HepG2 (cell line): ENCODE measurements around the gene HECTD1. TPM values are rescaled to one million over a fixed set of nuclear protein-coding genes. Genes with fewer than 3 reads are reported as not detected.

Experiments
- HNF4G ChIP-seq, 2 experiments: sonication (generic) in 1 of 2; formaldehyde crosslinking in 1 of 2; IDR thresholded peaks; 2 replicates each; pipeline versions ENCODE4 v1.4.0 to v1.6.1; 2011 to 2020; ENCODE audit warnings: borderline replicate concordance in 2 of 2, low read depth in 2 of 2, mild to moderate bottlenecking in 2 of 2, low read length in 1 of 2, missing genetic modification reagents in 1 of 2, moderate library complexity in 1 of 2
- HOXA5 ChIP-seq: sonication (generic); formaldehyde crosslinking; IDR thresholded peaks from 2 replicates; pipeline ENCODE4 v1.4.0; 2020; ENCODE audit warnings: missing genetic modification reagents
- KAT7 ChIP-seq: IDR thresholded peaks from 2 replicates; pipeline ENCODE4 v1.6.1; 2018; ENCODE audit warnings: borderline replicate concordance, missing compliant biosample characterization
- MIER3 ChIP-seq: IDR thresholded peaks from 2 replicates; pipeline ENCODE4 v1.6.1; 2016; ENCODE audit warnings: missing compliant biosample characterization, borderline replicate concordance
- NR2C2 ChIP-seq: sonication (generic); formaldehyde crosslinking; IDR thresholded peaks from 2 replicates; pipeline ENCODE4 v1.4.0; 2020; ENCODE audit warnings: missing genetic modification reagents, mild to moderate bottlenecking, moderate library complexity, borderline replicate concordance
- THAP11 ChIP-seq: IDR thresholded peaks from 2 replicates; pipeline ENCODE4 v1.6.1; 2016; ENCODE audit warnings: missing biosample characterization, missing genetic modification reagents
- WIZ ChIP-seq: sonication (generic); formaldehyde crosslinking; IDR thresholded peaks from 2 replicates; pipeline ENCODE4 v1.5.1; 2020; ENCODE audit warnings: mild to moderate bottlenecking, missing genetic modification reagents
- ZFP36L2 ChIP-seq: sonication (generic); formaldehyde crosslinking; IDR thresholded peaks from 2 replicates; pipeline ENCODE4 v1.4.0; 2020; ENCODE audit warnings: missing genetic modification reagents
- ZIK1 ChIP-seq: sonication (generic); formaldehyde crosslinking; IDR thresholded peaks from 2 replicates; pipeline ENCODE4 v1.5.0; 2020; ENCODE audit warnings: mild to moderate bottlenecking, low read depth, missing genetic modification reagents, borderline replicate concordance
- ZMYM4 ChIP-seq: sonication (generic); formaldehyde crosslinking; IDR thresholded peaks from 2 replicates; pipeline ENCODE4 v1.8.1; 2023; ENCODE audit warnings: mild to moderate bottlenecking, missing genetic modification reagents
- ZNF180 ChIP-seq: sonication (generic); formaldehyde crosslinking; IDR thresholded peaks from 2 replicates; pipeline ENCODE4 v1.4.0; 2020; ENCODE audit warnings: low read depth, missing genetic modification reagents, borderline replicate concordance
- ZNF3 ChIP-seq: IDR thresholded peaks from 2 replicates; pipeline ENCODE4 v1.7.0; 2017; ENCODE audit warnings: inconsistent platforms
- ZNF331 ChIP-seq: sonication (generic); formaldehyde crosslinking; IDR thresholded peaks from 2 replicates; pipeline ENCODE4 v1.4.0; 2020; ENCODE audit warnings: missing genetic modification reagents
- ZNF781 ChIP-seq: sonication (generic); formaldehyde crosslinking; IDR thresholded peaks from 2 replicates; pipeline ENCODE4 v1.5.1; 2020; ENCODE audit warnings: borderline replicate concordance, mild to moderate bottlenecking, missing genetic modification reagents; ENCODE audit errors: not compliant biosample characterization
- ZNF788 ChIP-seq: sonication (generic); formaldehyde crosslinking; IDR thresholded peaks from 2 replicates; pipeline ENCODE4 v1.5.0; 2020; ENCODE audit warnings: mild to moderate bottlenecking, missing genetic modification reagents, borderline replicate concordance
- ZZZ3 ChIP-seq: sonication (generic); formaldehyde crosslinking; IDR thresholded peaks from 2 replicates; pipeline ENCODE4 v1.4.0; 2020; ENCODE audit warnings: missing genetic modification reagents, mild to moderate bottlenecking, borderline replicate concordance
- polyA plus RNA-seq, 8 experiments: library from polyadenylated mRNA; depleted of rRNA in 3 of 8; stranded (reverse) in 7 of 8; unstranded in 1 of 8; fragments of >200 nt; fragmentation: Illumina TruSeq in 4 of 8; extraction: Trizol in 4 of 8; gene quantifications; 2 replicates each; pipeline versions ENCODE4 v1.2.1 to v1.2.3, GENCODE V29; 2011 to 2016; ENCODE audit warnings: low read depth in 4 of 8, missing spikeins in 1 of 8, mixed read lengths in 1 of 8; ENCODE audit not compliant: insufficient read depth in 1 of 8
- total RNA-seq, 5 experiments: library from RNA; depleted of rRNA; stranded (reverse); fragments of >200 nt; fragmentation: Illumina TruSeq; extraction: Trizol; gene quantifications; 2 replicates each; pipeline ENCODE4 v1.2.3, GENCODE V29; 2016; ENCODE audit warnings: low read depth in 1 of 5
- TF ChIP-seq, protein P1 (sequence below): IDR thresholded peaks from 2 replicates; pipeline ENCODE4 v1.6.1; 2016; ENCODE audit warnings: low read depth, borderline replicate concordance
- TF ChIP-seq, protein P2 (sequence below): sonication (generic); formaldehyde crosslinking; IDR thresholded peaks from 2 replicates; pipeline ENCODE4 v1.4.0; 2020; ENCODE audit warnings: missing genetic modification reagents, borderline replicate concordance

HECTD1 gene
- total and polyA plus RNA-seq, 2 of the 13 experiments (the other 11 are each of a cell fraction or from before 2014, with no cell fraction given): 312 to 560 TPM

DNA sequence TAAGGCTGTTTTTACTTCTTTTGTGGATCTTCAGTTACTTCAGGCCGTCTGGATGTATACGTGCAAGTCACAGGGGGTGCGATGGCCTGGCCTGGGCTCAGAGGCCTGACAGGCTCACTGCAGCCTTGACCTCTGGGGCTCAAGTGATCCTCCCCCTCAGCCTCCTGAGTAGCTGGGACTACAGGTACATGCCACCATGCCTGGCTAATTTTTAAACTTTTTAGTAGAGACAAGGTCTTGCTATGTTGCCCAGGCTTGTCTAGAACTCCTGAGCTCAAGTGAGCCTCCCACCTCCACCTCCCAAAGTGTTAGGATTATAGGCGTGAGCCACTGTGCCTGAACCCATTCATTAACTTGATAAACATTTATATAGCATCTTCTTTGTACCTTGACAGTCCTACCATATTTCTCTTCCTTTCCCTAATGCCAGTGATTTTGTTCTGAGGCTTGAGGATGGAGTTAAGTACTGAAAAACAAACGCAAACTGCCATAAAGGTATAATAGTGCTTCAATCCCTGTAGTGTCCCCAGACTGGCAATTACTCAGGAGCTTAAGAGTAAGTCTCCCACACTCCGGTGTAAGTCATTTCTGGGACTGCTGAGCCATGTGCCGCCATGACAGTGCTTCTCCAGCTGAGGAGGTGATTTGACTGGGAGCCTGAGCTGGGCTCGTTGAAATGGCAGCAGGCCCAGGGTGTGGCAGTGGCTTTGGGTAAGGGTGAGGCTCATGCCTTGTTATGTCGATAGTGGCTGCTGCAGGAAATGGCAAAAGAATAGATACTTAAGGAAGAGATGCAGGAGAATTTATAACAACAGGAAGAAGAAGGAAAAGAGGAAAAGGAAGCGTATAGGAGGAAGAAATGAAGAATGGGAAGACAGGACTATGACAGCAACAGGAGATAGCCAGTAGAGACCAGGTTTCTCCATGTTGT lies 43.7 kb upstream of the HECTD1 start (continued):
- TF ChIP-seq ZMYM4 (CRISPR knock-in tag): peak; percentile 94
- TF ChIP-seq, protein P1, sequence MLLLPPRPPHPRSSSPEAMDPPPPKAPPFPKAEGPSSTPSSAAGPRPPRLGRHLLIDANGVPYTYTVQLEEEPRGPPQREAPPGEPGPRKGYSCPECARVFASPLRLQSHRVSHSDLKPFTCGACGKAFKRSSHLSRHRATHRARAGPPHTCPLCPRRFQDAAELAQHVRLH (CRISPR knock-in tag): peak; percentile 67
- TF ChIP-seq ZZZ3 (CRISPR knock-in tag): no peak
- no peak for TF ChIP-seq ZNF3 (CRISPR knock-in tag)
- TF ChIP-seq ZNF788 (CRISPR knock-in tag): peak; percentile 61; the same call in 1 of the 2 replicates
- no peak for TF ChIP-seq ZIK1 (CRISPR knock-in tag)
- no peak for TF ChIP-seq ZNF180 (CRISPR knock-in tag)
- peak; percentile 53; the same call in 1 of the 2 replicates for TF ChIP-seq MIER3
- peak; percentile 67; the same call in 1 of the 2 replicates for TF ChIP-seq KAT7 (CRISPR knock-in tag)
- TF ChIP-seq WIZ (CRISPR knock-in tag): peak; percentile 43; the same call in 1 of the 2 replicates
- TF ChIP-seq, protein P2, sequence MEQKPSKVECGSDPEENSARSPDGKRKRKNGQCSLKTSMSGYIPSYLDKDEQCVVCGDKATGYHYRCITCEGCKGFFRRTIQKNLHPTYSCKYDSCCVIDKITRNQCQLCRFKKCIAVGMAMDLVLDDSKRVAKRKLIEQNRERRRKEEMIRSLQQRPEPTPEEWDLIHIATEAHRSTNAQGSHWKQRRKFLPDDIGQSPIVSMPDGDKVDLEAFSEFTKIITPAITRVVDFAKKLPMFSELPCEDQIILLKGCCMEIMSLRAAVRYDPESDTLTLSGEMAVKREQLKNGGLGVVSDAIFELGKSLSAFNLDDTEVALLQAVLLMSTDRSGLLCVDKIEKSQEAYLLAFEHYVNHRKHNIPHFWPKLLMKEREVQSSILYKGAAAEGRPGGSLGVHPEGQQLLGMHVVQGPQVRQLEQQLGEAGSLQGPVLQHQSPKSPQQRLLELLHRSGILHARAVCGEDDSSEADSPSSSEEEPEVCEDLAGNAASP (CRISPR knock-in tag): 0 out of 2 replicates have a peak, but pooled peaks have one; percentile 21
- TF ChIP-seq ZNF781 (CRISPR knock-in tag): peak; percentile 72
- 0 out of 2 replicates have a peak, but pooled peaks have one; percentile 34 for TF ChIP-seq ZFP36L2
- peak; percentile 45; the same call in 1 of the 2 replicates for TF ChIP-seq THAP11 (CRISPR knock-in tag)
- TF ChIP-seq NR2C2 (CRISPR knock-in tag): peak; percentile 59; the same call in 1 of the 2 replicates
- peak; percentile 51; the same call in 1 of the 2 replicates for TF ChIP-seq ZNF331 (CRISPR knock-in tag)
- no peak for TF ChIP-seq HNF4G (IDR thresholded peaks at IDR 0.05; ENCODE audit: borderline replicate concordance, low read depth, low read length)
- TF ChIP-seq HNF4G (CRISPR knock-in tag; IDR thresholded peaks at IDR 0.05; ENCODE audit: borderline replicate concordance, low read depth): 0 out of 2 replicates have a peak, but pooled peaks have one; percentile 34
- peak; percentile 47; the same call in 1 of the 2 replicates for TF ChIP-seq HOXA5 (CRISPR knock-in tag)
